GM23248 (cell line): ENCODE results near the gene PIK3CD.

Source experiments
- EZH2 ChIP-seq: fragments of 200-600 bp; sonication (generic); IDR thresholded peaks from 2 replicates; pipeline ENCODE4 v1.6.1; 2018; ENCODE audit warnings: antibody characterized with exemption, mild to moderate bottlenecking; ENCODE audit not compliant: insufficient read depth, poor library complexity, severe bottlenecking
- EZH2phosphoT487 ChIP-seq: fragments of 200-600 bp; sonication (generic); IDR thresholded peaks from 2 replicates; pipeline ENCODE4 v1.6.1; 2018; ENCODE audit warnings: antibody characterized with exemption, moderate library complexity, mild to moderate bottlenecking, low read depth; ENCODE audit not compliant: insufficient read depth

- TF ChIP-seq EZH2phosphoT487 (no peak), EZH2 (no peak)
Observed at GRCh38 chr1:9759939-9760338, 108.4 kb downstream of the PIK3CD start.
